ENCODE data around the gene FATE1.
"Not testable (repeated sequence)": the region's sequence is repeated elsewhere in the genome, so short reads cannot be mapped to it uniquely, and the experiment has no call there.

The FATE1 gene

DNA sequence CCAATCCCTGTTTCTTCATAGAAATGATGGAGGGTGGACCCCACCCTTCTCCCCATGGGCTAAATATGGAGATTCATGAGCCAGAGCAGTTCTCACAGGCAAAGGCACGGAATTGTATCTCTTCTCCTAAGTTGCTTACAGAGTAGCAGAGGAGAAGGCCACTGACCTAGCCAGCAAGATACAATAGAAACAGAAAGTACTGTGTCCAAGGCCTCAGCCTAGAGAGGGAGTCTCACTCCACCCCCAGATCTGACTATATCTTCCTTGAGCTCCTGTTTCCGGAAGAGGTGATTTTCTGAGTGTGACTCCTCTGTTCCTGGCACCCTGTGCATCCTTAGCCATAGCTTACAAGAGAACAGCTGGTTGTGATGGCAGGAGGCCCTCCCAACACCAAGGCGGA is at the start of gene FATE1:
Gene FATE1 (plus strand): TSS at position 284 of the 400 bp plus-strand sequence. CDS start 85 bp downstream, at position 369.
- in situ Hi-C loops (cut with HindIII; ENCODE audit: low pct_ligation_motif_present, low pct_unique_long_range_greater_than_20kb, low sequenced_read_pairs), result no loop called here

DNA sequence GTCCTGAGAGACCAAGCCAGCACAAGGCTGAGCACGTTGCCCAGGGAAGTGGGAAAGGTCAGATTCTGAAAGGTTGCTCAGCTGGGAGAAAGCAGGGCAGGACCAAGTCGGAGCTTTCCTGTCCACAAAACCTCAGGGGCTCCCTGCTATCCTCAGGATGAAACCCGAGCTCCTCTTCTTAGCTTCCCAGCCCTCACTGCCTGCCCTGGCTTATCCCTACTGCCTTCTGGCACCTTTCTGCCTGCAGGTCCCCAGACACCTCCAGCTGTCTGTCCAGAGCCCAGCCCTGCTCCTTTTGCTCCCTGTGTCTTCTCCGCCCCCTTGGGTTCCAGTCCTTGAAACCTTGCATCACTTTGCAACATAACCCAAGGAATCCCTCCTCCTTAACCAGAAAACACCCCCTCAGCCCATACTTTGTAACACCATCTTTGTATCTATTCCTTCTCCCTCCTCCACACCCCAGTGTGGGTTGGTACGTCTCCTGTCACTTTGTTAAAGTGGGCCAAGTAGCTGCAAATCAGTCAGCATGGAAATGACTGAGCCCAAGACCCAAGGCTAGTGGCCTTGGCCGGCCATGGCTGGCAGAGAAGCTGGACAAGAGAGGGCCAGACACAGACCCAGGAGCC is 40.6 kb upstream of the FATE1 start:
- in situ Hi-C loops (cut with HindIII; ENCODE audit: low pct_ligation_motif_present, low pct_unique_long_range_greater_than_20kb, low sequenced_read_pairs), result no loop called here
- no peak for DNase-seq

More for the DNA sequence above, at the start of gene FATE1:
- DNase-seq, result no peak

GRCh38 chrX:151676196-151676595 is 39.6 kb upstream of the FATE1 start:
- DNase-seq, result no peak
- in situ Hi-C loops (cut with HindIII; ENCODE audit: low pct_ligation_motif_present, low pct_unique_long_range_greater_than_20kb, low sequenced_read_pairs), result no loop called here

DNA sequence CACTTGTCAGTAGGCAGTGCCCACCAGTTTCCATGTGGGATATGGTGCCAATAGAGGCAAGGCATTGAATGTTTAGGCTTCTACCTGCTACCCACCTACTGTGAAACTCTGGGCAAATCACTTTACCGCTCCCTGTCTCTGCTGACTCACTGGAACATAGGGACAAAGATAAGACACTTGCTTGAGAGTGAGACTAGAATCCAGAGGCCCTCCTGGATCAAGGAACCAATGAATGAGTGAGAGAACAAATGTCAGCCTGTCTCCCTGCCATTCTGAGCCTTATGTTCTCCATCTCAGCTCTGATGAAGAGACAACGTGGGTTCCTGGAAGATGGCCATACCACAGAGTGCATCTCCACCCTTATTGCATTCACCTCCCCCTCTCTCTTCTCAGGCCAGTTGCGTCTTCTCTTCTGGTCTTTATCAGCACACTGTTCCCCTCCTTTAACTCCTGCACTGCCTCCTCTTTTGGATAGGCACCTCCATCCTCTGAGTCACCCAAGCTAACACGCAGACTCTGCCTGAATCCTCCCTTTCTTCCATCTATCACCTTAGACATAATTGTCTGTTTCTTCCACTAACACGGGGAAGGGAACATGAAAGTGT is 35.9 kb upstream of the FATE1 start:
- no peak for DNase-seq
- in situ Hi-C loops (cut with HindIII; ENCODE audit: low pct_ligation_motif_present, low pct_unique_long_range_greater_than_20kb, low sequenced_read_pairs), result no loop called here

DNA sequence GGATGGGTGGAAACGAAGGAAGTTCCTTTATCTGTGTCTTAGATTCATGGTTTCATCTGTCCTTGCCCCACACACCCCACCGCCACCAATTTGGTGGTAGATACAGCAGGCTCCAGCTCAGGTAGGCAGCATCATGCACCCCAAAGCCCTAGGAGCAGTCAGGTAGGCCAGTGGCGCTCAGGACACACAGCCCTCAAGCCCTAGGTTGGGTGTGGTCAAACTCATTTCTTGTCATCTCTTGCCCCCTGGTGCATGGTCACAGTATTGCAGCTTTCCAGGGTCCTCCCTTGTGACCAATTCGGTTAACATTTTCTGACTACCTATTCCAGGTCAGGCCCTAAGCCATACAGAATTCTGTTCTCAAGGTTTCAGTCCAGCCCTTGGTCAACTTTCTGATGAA is 35.0 kb upstream of the FATE1 start:
- in situ Hi-C loops (cut with HindIII; ENCODE audit: low pct_ligation_motif_present, low pct_unique_long_range_greater_than_20kb, low sequenced_read_pairs), result no loop called here

GRCh38 chrX:151687635-151688034 is 28.2 kb upstream of the FATE1 start:
- DNase-seq, result no peak
- in situ Hi-C loops (cut with HindIII; ENCODE audit: low pct_ligation_motif_present, low pct_unique_long_range_greater_than_20kb, low sequenced_read_pairs), result no loop called here

More for the DNA sequence above, 35.0 kb upstream of the FATE1 start:
- peak; percentile 34 for DNase-seq

GRCh38 chrX:151688695-151689094 is 27.1 kb upstream of the FATE1 start:
- in situ Hi-C loops (cut with HindIII; ENCODE audit: low pct_ligation_motif_present, low pct_unique_long_range_greater_than_20kb, low sequenced_read_pairs), result no loop called here
- no peak for DNase-seq

- in situ Hi-C loops (cut with HindIII; ENCODE audit: low pct_ligation_motif_present, low pct_unique_long_range_greater_than_20kb, low sequenced_read_pairs), result no loop called here
- DNase-seq, result no peak
These were observed 23.0 kb upstream of the FATE1 start for GRCh38 chrX:151692825-151693224.

- DNase-seq, result no peak
- in situ Hi-C loops (cut with HindIII; ENCODE audit: low pct_ligation_motif_present, low pct_unique_long_range_greater_than_20kb, low sequenced_read_pairs), result no loop called here
These were observed 21.7 kb upstream of the FATE1 start for GRCh38 chrX:151694121-151694520.

DNA sequence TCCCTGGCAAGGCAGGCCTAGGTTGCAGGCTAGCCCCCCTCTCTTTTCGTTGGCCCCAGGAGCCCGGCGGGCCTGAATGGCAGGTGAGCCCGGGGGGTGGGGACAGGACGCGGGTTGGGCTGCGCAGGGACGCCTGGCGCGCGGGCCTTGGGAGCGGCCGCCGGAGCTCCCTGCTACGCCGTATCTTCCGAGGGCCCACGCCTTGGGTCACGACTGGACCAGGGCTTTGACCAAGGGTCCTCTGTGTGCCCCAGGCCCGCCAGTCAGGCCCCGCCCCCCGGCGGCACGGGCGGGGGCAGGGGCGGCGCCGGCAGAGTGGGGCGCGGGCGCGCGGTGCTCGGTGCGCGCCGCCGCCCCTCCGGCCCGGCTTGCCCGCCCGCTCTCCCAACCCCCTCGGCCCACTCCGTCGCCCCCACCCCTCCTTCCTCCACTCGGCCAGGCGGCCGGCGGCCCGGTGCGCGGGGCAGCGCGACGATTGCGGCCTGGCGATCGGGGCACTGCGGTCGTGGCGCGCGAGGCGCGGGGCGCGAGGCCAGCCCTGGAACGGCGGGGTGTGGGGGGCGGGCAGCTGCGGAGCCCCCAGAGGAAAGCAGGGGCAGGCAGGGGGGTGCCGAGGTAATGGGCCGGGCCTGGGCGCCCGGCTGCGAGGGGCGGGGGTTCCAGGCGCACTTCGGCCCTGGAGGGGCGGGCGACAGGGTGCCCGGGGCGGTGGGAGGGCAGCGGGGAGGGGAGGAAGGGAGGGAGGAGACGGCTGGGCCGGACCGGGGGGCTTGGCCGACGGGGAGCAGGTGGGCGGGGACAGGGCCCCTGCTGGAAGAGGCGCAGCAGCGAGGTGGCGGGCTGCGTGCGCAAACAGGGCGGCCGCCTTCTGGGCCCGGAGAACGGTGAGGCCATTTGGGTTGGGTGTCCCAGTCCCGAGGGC is 20.9 kb upstream of the FATE1 start, which contains the start of gene PRRG3:
Gene PRRG3 (plus strand): TSS at position 798 of the 922 bp plus-strand sequence. CDS start 3,357 bp downstream, outside the sequence.
- in situ Hi-C loops (cut with HindIII; ENCODE audit: low pct_ligation_motif_present, low pct_unique_long_range_greater_than_20kb, low sequenced_read_pairs), result no loop called here

GRCh38 chrX:151695583-151696340 is 20.1 kb upstream of the FATE1 start:
- DNase-seq, result no peak
- in situ Hi-C loops (cut with HindIII; ENCODE audit: low pct_ligation_motif_present, low pct_unique_long_range_greater_than_20kb, low sequenced_read_pairs), result no loop called here

More for the DNA sequence above, 20.9 kb upstream of the FATE1 start, which contains the start of gene PRRG3:
- no peak for DNase-seq

GRCh38 chrX:151697082-151697481 is 18.8 kb upstream of the FATE1 start:
- in situ Hi-C loops (cut with HindIII; ENCODE audit: low pct_ligation_motif_present, low pct_unique_long_range_greater_than_20kb, low sequenced_read_pairs), result not testable (repeated sequence)

DNA sequence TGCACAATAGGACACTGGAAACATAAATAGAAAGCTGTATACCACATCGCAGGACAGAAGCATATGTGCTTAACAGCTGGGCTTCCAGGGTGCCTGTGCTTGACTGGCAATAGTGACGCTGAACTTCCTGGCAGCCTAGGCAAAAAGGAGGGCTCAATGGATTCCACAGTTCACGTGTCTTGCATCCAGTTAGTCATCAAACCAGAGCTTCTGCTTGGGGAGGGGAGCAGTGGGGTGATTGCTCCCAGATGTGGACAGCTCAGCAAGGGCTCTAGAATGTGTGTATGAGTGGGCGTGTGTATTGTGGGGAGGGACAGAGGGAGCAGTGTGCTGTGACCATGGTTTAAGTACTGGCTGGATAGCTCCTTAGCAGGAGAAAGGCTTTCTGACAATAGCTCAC is 18.3 kb upstream of the FATE1 start:
- in situ Hi-C loops (cut with HindIII; ENCODE audit: low pct_ligation_motif_present, low pct_unique_long_range_greater_than_20kb, low sequenced_read_pairs), result no loop called here
- DNase-seq, result no peak

More at GRCh38 chrX:151697082-151697481, 18.8 kb upstream of the FATE1 start:
- not testable (repeated sequence) for DNase-seq

GRCh38 chrX:151698485-151698884 is 17.4 kb upstream of the FATE1 start:
- in situ Hi-C loops (cut with HindIII; ENCODE audit: low pct_ligation_motif_present, low pct_unique_long_range_greater_than_20kb, low sequenced_read_pairs), result no loop called here
- DNase-seq, result no peak

GRCh38 chrX:151699746-151700145 is 16.1 kb upstream of the FATE1 start:
- in situ Hi-C loops (cut with HindIII; ENCODE audit: low pct_ligation_motif_present, low pct_unique_long_range_greater_than_20kb, low sequenced_read_pairs), result no loop called here
- no peak for DNase-seq

GRCh38 chrX:151700581-151700980 is 15.3 kb upstream of the FATE1 start:
- in situ Hi-C loops (cut with HindIII; ENCODE audit: low pct_ligation_motif_present, low pct_unique_long_range_greater_than_20kb, low sequenced_read_pairs), result no loop called here

GRCh38 chrX:151701071-151701470 is 14.8 kb upstream of the FATE1 start:
- in situ Hi-C loops (cut with HindIII; ENCODE audit: low pct_ligation_motif_present, low pct_unique_long_range_greater_than_20kb, low sequenced_read_pairs), result no loop called here
- no peak for DNase-seq

More at GRCh38 chrX:151700581-151700980, 15.3 kb upstream of the FATE1 start:
- no peak for DNase-seq

DNA sequence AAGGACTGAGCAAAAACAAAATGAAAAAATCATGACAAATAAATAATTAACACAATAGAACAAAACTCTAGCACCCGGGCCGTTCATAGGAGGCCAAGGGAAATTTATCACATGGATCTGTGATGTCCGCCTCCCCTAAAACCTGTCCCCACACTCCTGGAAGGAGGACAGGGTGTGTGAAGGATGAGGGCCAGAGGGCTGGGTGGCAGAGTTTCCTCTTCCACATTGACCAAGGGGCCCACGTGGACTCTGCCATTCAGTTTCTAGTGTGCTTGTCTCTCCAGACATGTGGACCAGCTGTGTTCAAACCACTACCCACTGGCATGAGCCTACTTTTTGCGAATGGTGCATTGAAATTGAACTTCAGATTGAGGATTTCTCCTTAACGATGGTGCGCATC is 14.3 kb upstream of the FATE1 start:
- no peak for DNase-seq
- in situ Hi-C loops (cut with HindIII; ENCODE audit: low pct_ligation_motif_present, low pct_unique_long_range_greater_than_20kb, low sequenced_read_pairs), result no loop called here
